AG09319 (cell line): ENCODE measurements around the gene LMNB1.
"Not testable (repeated sequence)": the region's sequence is repeated elsewhere in the genome, so short reads cannot be mapped to it uniquely, and the experiment has no call there.

Experiments used
- DNase-seq: peaks from one replicate; pipeline ENCODE4 v3.0.0-alpha.2; 2010; ENCODE audit warnings: low read depth; ENCODE audit errors: extremely low read depth
- CTCF ChIP-seq: IDR thresholded peaks from 2 replicates; pipeline ENCODE4 v1.5.1; 2011; ENCODE audit warnings: low read depth, mild to moderate bottlenecking, inconsistent platforms, low read length, moderate library complexity

LMNB1 gene

GRCh38 chr5:126836778-126837177, 59.8 kb downstream of the LMNB1 start:
- DNase-seq = no peak
- TF ChIP-seq CTCF = no peak

GRCh38 chr5:126837242-126837641, 60.3 kb downstream of the LMNB1 start:
- no peak for TF ChIP-seq CTCF
- no peak for DNase-seq

- DNase-seq = no peak
- TF ChIP-seq CTCF = peak; percentile 57
These were observed 61.1 kb downstream of the LMNB1 start for GRCh38 chr5:126837906-126838539.

- DNase-seq = not testable (repeated sequence)
These were observed 62.5 kb downstream of the LMNB1 start for GRCh38 chr5:126839407-126839806.

- not testable (repeated sequence) for DNase-seq
These were observed 66.4 kb downstream of the LMNB1 start for GRCh38 chr5:126843375-126843774.

GRCh38 chr5:126845470-126846070, 68.6 kb downstream of the LMNB1 start:
- DNase-seq = not testable (repeated sequence)

GRCh38 chr5:126846344-126846743, 69.4 kb downstream of the LMNB1 start:
- DNase-seq = no peak
- TF ChIP-seq CTCF = peak; percentile 20

- DNase-seq = no peak
- no peak for TF ChIP-seq CTCF
These were observed 70.0 kb downstream of the LMNB1 start for GRCh38 chr5:126846744-126847455.

- no peak for DNase-seq
- TF ChIP-seq CTCF = no peak
These were observed 70.5 kb downstream of the LMNB1 start for GRCh38 chr5:126847456-126847820.
